Neutrophil (primary cell): ENCODE results near the gene ATG7.
"Not testable (repeated sequence)": the region's sequence is repeated elsewhere in the genome, so short reads cannot be mapped to it uniquely, and the experiment has no call there.

Experiments used
- H3K27ac ChIP-seq: fragments of 200-600 bp; sonication (generic); 2 replicates; pipeline ENCODE4 v1.5.1; 2016; ENCODE audit warnings: mild to moderate bottlenecking, moderate library complexity
- H3K27me3 ChIP-seq: fragments of 200-600 bp; sonication (generic); 2 replicates; pipeline ENCODE4 v1.6.0; 2016; ENCODE audit warnings: mild to moderate bottlenecking
- H3K36me3 ChIP-seq: fragments of 200-600 bp; sonication (generic); 2 replicates; pipeline ENCODE4 v1.5.1; 2017
- H3K4me1 ChIP-seq, 2 experiments: fragments of 200-600 bp in 1 of 2; sonication (generic) in 1 of 2; 1 replicate in 1 of 2; 2 replicates in 1 of 2; pipeline versions ENCODE4 v1.5.1 to v1.6.1; 2013 to 2016; ENCODE audit warnings: low read depth in 1 of 2, low read length in 1 of 2, mild to moderate bottlenecking in 1 of 2, moderate library complexity in 1 of 2; ENCODE audit not compliant: control insufficient read depth in 1 of 2, insufficient read depth in 1 of 2
- H3K4me3 ChIP-seq, 2 experiments: fragments of 200-600 bp in 1 of 2; sonication (generic) in 1 of 2; 1 replicate in 1 of 2; 2 replicates in 1 of 2; pipeline ENCODE4 v1.5.1; 2013 to 2016; ENCODE audit warnings: low read depth in 1 of 2, low read length in 1 of 2, mild to moderate bottlenecking in 1 of 2, moderate library complexity in 1 of 2
- H3K9me3 ChIP-seq: fragments of 200-600 bp; sonication (generic); 2 replicates; pipeline ENCODE4 v1.5.1; 2016
- CTCF ChIP-seq: fragments of 200-600 bp; sonication (generic); IDR thresholded peaks from 2 replicates; pipeline ENCODE4 v1.5.1; 2016; ENCODE audit warnings: antibody characterized with exemption

ATG7 gene

GRCh38 chr3:11455956-11456355 lies 183.8 kb downstream of the ATG7 start:
- Histone ChIP-seq H3K4me1 (peaks cover 15 to 25% of the 10 kb centered on the region in 2 experiments), H3K36me3 (no peaks in the 10 kb centered on the region), H3K27ac (peak overlapping the region; percentile 38), H3K4me3 (no peak overlapping the region), H3K9me3 (no peaks in the 10 kb centered on the region), H3K27me3 (no peaks in the 10 kb centered on the region)
- TF ChIP-seq CTCF = no peak

DNA sequence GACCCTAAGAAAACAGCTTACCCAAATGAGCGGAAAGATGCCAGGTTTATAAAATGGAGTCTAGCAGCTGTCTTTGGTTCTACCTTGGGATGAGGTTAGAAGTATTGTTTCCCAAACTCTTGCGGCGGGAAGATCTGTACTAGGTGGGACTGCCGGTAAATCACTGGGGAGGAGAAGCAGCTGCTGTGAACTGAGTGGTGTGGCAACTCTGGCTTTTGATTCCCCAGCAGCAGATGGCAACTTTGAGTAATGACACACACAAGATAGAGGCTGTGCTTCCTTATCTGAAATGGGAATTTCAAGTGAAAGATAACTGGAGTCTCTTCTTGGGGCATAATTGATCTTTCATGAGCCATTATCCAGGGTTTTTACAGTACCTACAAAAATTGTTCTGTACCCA lies 184.9 kb downstream of the ATG7 start:
- H3K36me3 ChIP-seq = no peaks in the 10 kb centered on the region
- H3K4me3 ChIP-seq = no peak overlapping the region

GRCh38 chr3:11459186-11459824 lies 187.1 kb downstream of the ATG7 start:
- Histone ChIP-seq H3K27me3 (no peaks in the 10 kb centered on the region), H3K36me3 (no peaks in the 10 kb centered on the region), H3K4me3 (no peak overlapping the region), H3K4me1 (peaks cover 15 to 25% of the 10 kb centered on the region in 2 experiments), H3K27ac (no peak overlapping the region), H3K9me3 (no peaks in the 10 kb centered on the region)
- TF ChIP-seq CTCF = no peak

More for the DNA sequence above, 184.9 kb downstream of the ATG7 start:
- no peak for TF ChIP-seq CTCF
- Histone ChIP-seq H3K27ac (no peak overlapping the region), H3K9me3 (no peaks in the 10 kb centered on the region), H3K4me1 (peaks cover 15 to 25% of the 10 kb centered on the region in 2 experiments), H3K27me3 (no peaks in the 10 kb centered on the region)

- H3K4me1 ChIP-seq = peaks cover 3 to 12% of the 10 kb centered on the region in 2 experiments
- no peaks in the 10 kb centered on the region for H3K36me3 ChIP-seq
- H3K4me3 ChIP-seq = no peak overlapping the region
- H3K27ac ChIP-seq = no peak overlapping the region
- H3K27me3 ChIP-seq = no peaks in the 10 kb centered on the region
- no peak for TF ChIP-seq CTCF
- no peaks in the 10 kb centered on the region for H3K9me3 ChIP-seq
Measured at GRCh38 chr3:11461226-11461625, 189.0 kb downstream of the ATG7 start.

DNA sequence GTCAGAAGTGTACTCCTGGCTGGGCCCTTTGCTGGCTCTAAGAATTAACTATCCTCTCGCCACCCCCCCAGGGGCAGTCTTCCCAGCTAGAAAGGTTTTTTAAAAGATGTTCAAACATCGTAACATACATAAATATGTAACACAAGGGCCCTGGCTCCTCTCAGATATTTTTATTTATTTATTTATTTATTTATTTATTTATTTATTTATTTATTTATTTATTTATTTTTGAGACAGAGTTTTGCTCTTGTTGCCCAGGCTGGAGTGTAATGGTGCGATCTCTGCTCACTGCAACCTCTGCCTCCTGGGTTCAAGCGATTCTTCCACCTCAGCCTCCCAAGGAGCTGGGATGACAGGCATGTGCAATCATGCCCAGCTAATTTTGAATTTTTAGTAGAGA lies 190.5 kb downstream of the ATG7 start:
- not testable (repeated sequence) for H3K4me1 ChIP-seq, H3K27me3 ChIP-seq, H3K9me3 ChIP-seq, H3K4me3 ChIP-seq, H3K27ac ChIP-seq, H3K36me3 ChIP-seq

GRCh38 chr3:11463591-11463990 lies 191.4 kb downstream of the ATG7 start:
- H3K27me3 ChIP-seq = no peaks in the 10 kb centered on the region
- H3K27ac ChIP-seq = no peak overlapping the region
- no peaks in the 10 kb centered on the region for H3K9me3 ChIP-seq
- no peaks in the 10 kb centered on the region for H3K4me1 ChIP-seq
- H3K4me3 ChIP-seq = no peak overlapping the region
- peaks cover 15% of the 10 kb centered on the region for H3K36me3 ChIP-seq
- no peak for TF ChIP-seq CTCF
